Pancreas (tissue), 10 donors: ENCODE measurements around the gene DLG4. TPM values are rescaled to one million over a fixed set of nuclear protein-coding genes. Genes with fewer than 3 reads are reported as not detected.
A peak's percentile ranks its signal among the peaks of the same experiment; 100 is the strongest.
"Not testable (repeated sequence)": the region's sequence is repeated elsewhere in the genome, so short reads cannot be mapped to it uniquely, and the experiment has no call there.

ENCODE experiments used
- ATAC-seq, 4 donors: fragments of 200-7000 bp; cut with Tn5 transposase; one replicate each; pipeline versions ENCODE4 v1.8.0 to v1.9.1; 2020; ENCODE audit warnings: mild to moderate bottlenecking in 4 of 4, moderate library complexity in 4 of 4
- DNase-seq, 6 donors: peaks; one replicate each; pipeline ENCODE4 v3.0.0-alpha.2; 2020
- FAIRE-seq: peaks from 2 replicates; lab custom pipeline; 2012; peaks lifted over from hg19 to GRCh38; lab: Jason Lieb, UNC
- H3K27ac ChIP-seq, 4 donors: fragments of 200-600 bp; sonication (generic); 1 replicate in 3 of 4; 2 replicates in 1 of 4; pipeline versions ENCODE4 v1.5.0 to v1.8.0; 2020
- H3K27me3 ChIP-seq, 4 donors: fragments of 200-600 bp; one replicate each; pipeline ENCODE4 v1.8.0; 2021
- H3K36me3 ChIP-seq, 3 donors: fragments of 200-600 bp; sonication (generic) in 1 of 3; one replicate each; pipeline versions ENCODE4 v1.5.0 to v1.8.0; 2020 to 2021
- H3K4me1 ChIP-seq, 3 donors: fragments of 200-600 bp; one replicate each; pipeline ENCODE4 v1.8.0; 2021
- H3K4me3 ChIP-seq, 4 donors: fragments of 200-600 bp; sonication (generic) in 2 of 4; one replicate each; pipeline versions ENCODE4 v1.5.0 to v1.8.0; 2020 to 2021
- H3K9me3 ChIP-seq, 4 donors: fragments of 200-600 bp; one replicate each; pipeline ENCODE4 v1.8.0; 2021
- CTCF ChIP-seq, 4 donors: fragments of 200-600 bp; sonication (generic) in 3 of 4; IDR thresholded peaks; one replicate each; pipeline versions ENCODE4 v1.5.0 to v1.8.0; 2021; ENCODE audit warnings: antibody characterized with exemption in 4 of 4
- WGBS, 2 donors: extraction: QIAGEN DNeasy Blood & Tissue Kit; methylation state at CpG; one replicate each; pipeline ENCODE4 v1.1.7; 2013; 5-methylcytosine and 5-hydroxymethylcytosine counted together
- intact Hi-C, 3 donors: fragments of 100-400 bp; cut with DNase I; formaldehyde crosslinking; loops; one replicate each; pipeline versions ENCODE4 v1.11.1 to v1.14.2; 2022
- polyA plus RNA-seq, 2 donors: library from polyadenylated mRNA; stranded (reverse); fragments of 200-250 nt; gene quantifications; one replicate each; pipeline ENCODE4 v1.2.3, GENCODE V29; 2013
- total RNA-seq, 6 donors: library from RNA; stranded (reverse); fragmentation: NEBNext Ultra II Directional in 4 of 6; extraction: Animal tissue kit (Norgen Biotek cat#: 25700) in 4 of 6; gene quantifications; one replicate each; pipeline versions ENCODE4 v1.2.1 to v1.2.4, GENCODE V29; 2021 to 2023
- donor health status: healthy with polysubstance abuse.
- donor health status: DM: no; HTN: no; CAD: no; lungs with moderate emphysema.
- donor health status: DM: no; HTN: no; CAD: no.
- donor health status: control.
- donor health status: control.
- donor health status: Bipolar disorder and iron deficiency.
- donor health status: DM: yes; HTN: yes; CAD: no.
- donor health status: DM: no; HTN: no; CAD: no.
- donor health status: DM: no; HTN: no; CAD: no.
- donor health status: DM: yes; HTN: yes; CAD: no.

DLG4 gene
- total and polyA plus RNA-seq, 8 donors, result 2.8 to 19.8 (median 7.8) TPM

GRCh38 chr17:7167832-7168231 lies 51.8 kb downstream of the DLG4 start:
- Histone ChIP-seq H3K36me3 (no peaks in the 10 kb centered on the region), H3K4me3 (no peak overlapping the region), H3K27me3 (peaks cover 0 to 6% (median 0%) of the 10 kb centered on the region in 4 donors), H3K27ac (no peak overlapping the region), H3K4me1 (no peaks in the 10 kb centered on the region), H3K9me3 (no peaks in the 10 kb centered on the region)
- DNase-seq (no peak), ATAC-seq (peak in 2 of 4 donors; percentile 46 to 63), FAIRE-seq (no peak)
- intact Hi-C loops, result no loop called here
- WGBS, 2 donors, result 75 to 84% methylated on average over 4 of the region's 4 CpGs
- no peak for TF ChIP-seq CTCF (IDR thresholded peaks at IDR 0.05)

GRCh38 chr17:7166873-7167272 lies 52.8 kb downstream of the DLG4 start:
- no peak for TF ChIP-seq CTCF (IDR thresholded peaks at IDR 0.05)
- Histone ChIP-seq H3K36me3 (no peaks in the 10 kb centered on the region), H3K4me1 (no peaks in the 10 kb centered on the region), H3K4me3 (no peak overlapping the region), H3K27me3 (peaks cover 0 to 6% (median 0%) of the 10 kb centered on the region in 4 donors), H3K9me3 (no peaks in the 10 kb centered on the region), H3K27ac (no peak overlapping the region)
- FAIRE-seq (no peak), ATAC-seq (no peak), DNase-seq (no peak)
- WGBS, 2 donors, result 73 to 75% methylated on average over 7 of the region's 7 CpGs
- intact Hi-C loops, result no loop called here

GRCh38 chr17:7159571-7159970 lies 60.1 kb downstream of the DLG4 start:
- H3K27me3 ChIP-seq, H3K36me3 ChIP-seq, H3K9me3 ChIP-seq, H3K4me3 ChIP-seq, H3K27ac ChIP-seq, FAIRE-seq, H3K4me1 ChIP-seq, intact Hi-C loops, ATAC-seq: not testable (repeated sequence)
- 45 to 46% methylated on average over 10 of the region's 10 CpGs for WGBS, 2 donors
- peak in 1 of 6 donors; percentile 1 for DNase-seq

GRCh38 chr17:7158424-7158823 lies 61.2 kb downstream of the DLG4 start:
- FAIRE-seq, H3K27ac ChIP-seq, H3K27me3 ChIP-seq, ATAC-seq, H3K9me3 ChIP-seq, H3K4me3 ChIP-seq, H3K36me3 ChIP-seq, intact Hi-C loops, H3K4me1 ChIP-seq: not testable (repeated sequence)
- peak in 1 of 6 donors; percentile 18 for DNase-seq
- WGBS, 2 donors, result 78 to 83% methylated on average over 10 of the region's 10 CpGs

- Histone ChIP-seq H3K9me3 (no peaks in the 10 kb centered on the region), H3K27ac (no peak overlapping the region), H3K36me3 (no peaks in the 10 kb centered on the region), H3K4me3 (no peak overlapping the region), H3K27me3 (no peaks in the 10 kb centered on the region), H3K4me1 (no peaks in the 10 kb centered on the region)
- FAIRE-seq, result no peak
- no peak for ATAC-seq
- intact Hi-C loops, result no loop called here
- peak in 1 of 6 donors; percentile 29 for DNase-seq
- WGBS, 2 donors, result 46% methylated on average over 10 of the region's 10 CpGs
- TF ChIP-seq CTCF (IDR thresholded peaks at IDR 0.05), result no peak
These were observed 63.2 kb downstream of the DLG4 start for GRCh38 chr17:7156342-7156940.

GRCh38 chr17:7147772-7148171 lies 71.9 kb downstream of the DLG4 start:
- DNase-seq, result no peak
- Histone ChIP-seq H3K4me1 (no peaks in the 10 kb centered on the region), H3K36me3 (no peaks in the 10 kb centered on the region), H3K9me3 (no peaks in the 10 kb centered on the region), H3K4me3 (no peak overlapping the region), H3K27ac (no peak overlapping the region), H3K27me3 (no peaks in the 10 kb centered on the region)
- no peak for FAIRE-seq
- no peak for TF ChIP-seq CTCF (IDR thresholded peaks at IDR 0.05)
- ATAC-seq, result no peak
- 54 to 70% methylated on average over 3 of the region's 3 CpGs for WGBS, 2 donors
- intact Hi-C loops, result no loop called here
